HG03354 (cell line): ENCODE data around the gene PRR15L.
"Not testable (repeated sequence)": the region's sequence is repeated elsewhere in the genome, so short reads cannot be mapped to it uniquely, and the experiment has no call there.

ENCODE experiments used
- ATAC-seq: cut with Tn5 transposase; IDR thresholded peaks from one replicate; pipeline ENCODE4 v1.9.1; 2021; ENCODE audit warnings: mild to moderate bottlenecking; ENCODE audit not compliant: unreplicated experiment, poor library complexity, severe bottlenecking

PRR15L gene

DNA sequence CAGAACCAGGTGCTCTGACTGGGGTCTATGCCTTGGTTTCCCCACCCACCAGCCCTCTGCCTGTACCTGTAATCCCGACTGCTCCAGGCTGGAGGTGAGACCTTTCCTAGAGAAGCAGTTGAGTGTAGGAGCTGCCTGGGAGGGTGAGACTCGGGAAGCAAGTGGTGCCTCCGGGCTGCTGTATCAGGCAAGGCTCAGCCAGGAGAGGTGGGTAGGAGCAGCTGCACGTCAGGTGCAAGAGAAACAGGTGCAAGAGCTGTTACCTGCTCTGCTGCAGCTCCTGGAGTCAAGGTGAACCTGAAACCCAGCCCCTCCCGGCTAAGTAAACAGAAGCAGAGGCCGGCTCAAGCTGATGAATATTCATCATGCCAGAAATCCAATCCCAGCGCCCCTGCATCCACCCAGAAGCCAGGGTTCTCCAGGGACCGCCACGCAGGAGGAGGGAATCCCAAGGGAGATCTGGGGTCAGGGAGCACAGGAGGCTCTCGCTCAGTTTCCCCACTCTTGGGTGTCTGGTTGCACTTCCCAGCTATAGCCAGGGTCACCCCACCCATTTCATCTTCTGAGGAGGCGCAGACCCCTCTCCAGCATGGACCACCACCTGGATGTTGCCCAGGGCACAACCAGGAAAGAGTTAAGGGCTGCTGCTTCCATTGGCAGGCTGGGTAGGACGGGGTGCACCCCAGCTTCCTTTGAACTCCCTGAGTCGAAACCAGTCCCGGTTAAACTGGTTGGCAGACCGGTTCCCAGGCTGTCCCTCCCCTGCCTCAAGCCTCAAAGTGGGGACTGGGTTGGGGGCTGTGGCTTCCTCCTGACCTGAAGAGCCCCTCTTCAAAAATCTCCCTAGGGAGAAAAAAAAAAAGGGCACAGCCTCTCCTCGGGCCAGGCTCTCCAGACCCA lies at the start of gene PRR15L:
TSS of gene PRR15L (minus strand) at position 293 of the 900 bp plus-strand sequence. CDS start 4,649 bp downstream, outside the sequence.
- no peak for ATAC-seq

- no peak for ATAC-seq
These were observed 49.4 kb upstream of the PRR15L start for GRCh38 chr17:48006936-48007709.

- no peak for ATAC-seq
These were observed 47.3 kb upstream of the PRR15L start for GRCh38 chr17:48004983-48005382.

DNA sequence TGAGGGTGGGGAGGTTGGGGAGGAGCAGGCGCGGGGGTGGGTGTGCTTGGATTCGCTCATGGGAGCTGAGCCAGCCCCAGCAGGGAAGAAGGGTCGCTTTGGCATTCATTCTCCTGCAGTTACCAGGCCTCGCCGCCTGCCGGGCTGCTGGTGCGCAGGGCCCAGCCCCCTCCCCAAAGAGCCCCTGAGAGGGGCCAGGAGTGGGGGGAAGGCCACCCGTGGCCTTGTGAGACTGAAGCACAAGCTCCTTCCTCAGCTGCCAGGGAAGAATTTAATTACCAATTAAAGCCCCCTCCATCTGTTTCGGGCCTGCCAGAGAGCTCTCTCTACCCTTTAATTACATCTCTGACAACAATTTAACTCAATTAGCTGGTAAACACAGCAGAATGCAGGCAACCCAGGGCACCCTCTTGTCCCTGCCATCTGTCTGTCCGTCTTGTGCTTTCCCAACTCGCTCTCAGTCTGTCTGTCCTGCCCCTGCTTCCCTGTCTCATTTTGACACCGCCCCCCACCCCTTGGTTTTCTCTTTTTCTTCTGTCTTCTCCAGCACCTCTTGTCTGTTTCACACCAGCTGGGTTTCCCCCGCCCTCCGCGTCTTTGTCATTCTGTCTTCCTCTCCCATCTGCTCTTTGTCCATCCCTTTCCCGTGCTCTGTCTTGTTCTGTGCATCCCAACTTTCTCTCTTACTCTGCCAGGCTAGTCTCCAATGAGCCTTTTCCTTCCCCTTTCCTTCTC lies 45.9 kb upstream of the PRR15L start:
- no peak for ATAC-seq

DNA sequence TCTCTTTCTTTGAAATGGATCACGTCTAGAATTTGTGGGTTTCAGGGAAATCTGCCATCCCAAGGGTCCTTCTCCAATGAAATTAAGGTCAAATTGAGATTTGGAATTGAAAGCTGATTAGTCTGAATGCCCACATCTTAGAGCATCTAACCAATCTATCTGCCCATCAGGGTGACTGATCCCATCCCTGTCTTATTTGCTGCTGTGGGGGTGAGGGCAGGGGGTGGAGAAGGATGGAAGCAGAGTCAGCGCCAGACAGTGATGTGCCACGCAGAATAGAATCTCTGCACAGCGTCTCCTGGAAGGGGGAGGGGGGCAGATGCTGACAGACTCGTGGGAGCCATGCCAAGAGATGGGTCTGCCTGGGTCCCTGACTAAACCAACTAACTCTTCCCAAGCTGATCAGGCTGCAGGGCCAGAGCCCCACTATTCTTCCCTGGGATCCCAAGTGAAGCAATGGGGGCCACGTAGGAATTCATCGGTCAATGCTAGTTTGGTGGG lies 45.3 kb upstream of the PRR15L start:
- ATAC-seq: no peak

- peak; percentile 62 for ATAC-seq
These were observed 44.7 kb upstream of the PRR15L start for GRCh38 chr17:48002266-48002915.

GRCh38 chr17:48001657-48002056 lies 44.0 kb upstream of the PRR15L start:
- not testable (repeated sequence) for ATAC-seq

GRCh38 chr17:48001197-48001596 lies 43.5 kb upstream of the PRR15L start:
- ATAC-seq: no peak

DNA sequence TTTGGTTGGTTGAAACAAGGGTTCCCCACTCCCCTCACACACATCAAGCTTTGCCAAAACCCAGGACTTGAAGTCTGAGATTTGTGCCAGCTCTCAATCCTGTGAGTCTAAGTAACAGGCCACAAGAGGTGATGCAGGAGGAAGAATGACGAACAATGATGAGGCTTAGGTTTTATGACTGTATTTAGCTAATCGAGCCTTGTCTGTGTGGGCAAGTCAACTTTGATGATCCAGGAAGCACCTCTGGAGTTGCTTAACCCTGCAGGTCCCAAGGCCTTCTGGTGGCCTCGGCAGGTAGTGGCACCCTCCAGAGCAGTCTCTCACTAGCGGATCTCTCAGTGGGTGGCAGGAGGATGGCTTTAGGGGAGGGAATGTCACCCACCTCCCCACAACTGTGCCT lies 41.9 kb upstream of the PRR15L start:
- no peak for ATAC-seq

DNA sequence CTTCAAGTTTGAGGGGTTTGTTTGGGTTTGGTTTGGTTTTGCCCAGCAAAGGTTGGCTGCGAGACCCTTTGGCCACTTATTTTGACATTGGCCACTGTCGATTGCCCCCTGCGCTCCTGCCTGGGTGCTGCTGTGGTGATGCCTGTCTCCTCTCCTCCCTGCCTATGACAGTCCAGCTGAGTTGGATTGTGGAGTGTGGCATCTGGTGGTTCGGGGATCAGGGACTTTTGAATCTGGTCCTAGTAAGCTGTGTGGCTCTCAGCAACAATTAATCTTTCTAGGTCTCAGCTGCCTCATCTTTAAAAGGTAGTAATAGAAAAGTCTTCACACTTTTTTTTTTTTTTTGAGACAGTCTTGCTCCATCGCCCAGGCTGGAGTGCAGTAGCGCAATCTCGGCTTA lies 40.4 kb upstream of the PRR15L start:
- no peak for ATAC-seq

DNA sequence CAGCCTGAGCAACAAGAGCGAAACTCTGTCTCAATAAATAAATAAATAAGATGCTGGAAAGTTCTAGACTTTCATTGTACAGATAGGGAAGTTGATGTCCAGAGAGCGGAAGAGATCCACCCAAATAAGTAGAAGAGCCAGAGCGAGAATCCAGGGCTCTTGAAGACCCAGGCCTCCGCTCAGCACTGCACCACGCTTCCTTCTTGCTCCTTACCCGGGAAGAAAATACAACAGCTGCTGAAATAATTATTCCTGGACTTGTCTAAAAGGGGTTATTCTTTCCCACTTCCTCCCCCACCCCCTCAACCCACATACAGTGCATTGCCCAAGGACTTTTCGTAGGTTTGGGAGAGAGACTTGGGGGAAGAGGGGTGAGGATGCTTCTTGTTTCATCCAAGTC lies 39.9 kb upstream of the PRR15L start:
- no peak for ATAC-seq

DNA sequence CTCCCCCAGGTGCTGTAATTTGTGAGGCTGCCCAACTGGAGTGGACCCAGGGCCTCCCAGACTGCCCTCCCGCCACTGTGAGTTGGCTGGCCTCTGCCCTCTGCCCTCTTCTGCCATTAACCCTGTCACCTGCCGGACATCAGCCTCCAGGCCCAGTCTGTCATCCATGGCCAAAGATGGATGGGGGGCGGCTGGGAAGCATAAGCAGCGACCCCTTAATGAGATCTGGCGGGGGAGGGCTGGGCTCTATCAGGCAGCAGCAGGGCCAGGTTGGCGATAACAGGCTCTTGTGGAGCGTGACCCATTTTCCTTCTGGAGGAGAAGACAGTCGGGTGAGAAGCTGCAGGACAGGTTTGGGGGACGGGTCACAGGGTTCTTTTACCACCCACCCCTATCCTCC lies 38.5 kb upstream of the PRR15L start:
- no peak for ATAC-seq

GRCh38 chr17:47995241-47995935 lies 37.7 kb upstream of the PRR15L start:
- no peak for ATAC-seq

DNA sequence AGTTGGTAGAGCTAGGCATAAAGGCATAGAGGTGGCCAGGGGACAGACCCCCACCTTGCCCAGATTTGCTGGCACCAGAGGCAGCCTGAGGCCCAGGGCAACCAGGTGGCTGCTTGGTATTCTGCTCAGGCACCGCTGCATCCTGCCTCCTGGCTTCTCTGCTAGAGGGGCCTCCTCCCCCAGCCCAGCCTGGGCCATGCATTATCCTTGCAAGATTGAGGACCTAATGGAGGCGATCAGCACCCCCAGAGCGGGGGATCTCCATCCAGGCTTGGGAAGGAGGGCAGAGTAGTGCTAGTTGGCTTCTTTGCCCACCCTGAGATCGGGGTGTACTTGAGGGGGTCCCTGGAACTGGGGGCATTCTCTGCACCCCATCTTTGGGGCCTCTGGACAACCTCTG lies 37.0 kb upstream of the PRR15L start:
- ATAC-seq: no peak

DNA sequence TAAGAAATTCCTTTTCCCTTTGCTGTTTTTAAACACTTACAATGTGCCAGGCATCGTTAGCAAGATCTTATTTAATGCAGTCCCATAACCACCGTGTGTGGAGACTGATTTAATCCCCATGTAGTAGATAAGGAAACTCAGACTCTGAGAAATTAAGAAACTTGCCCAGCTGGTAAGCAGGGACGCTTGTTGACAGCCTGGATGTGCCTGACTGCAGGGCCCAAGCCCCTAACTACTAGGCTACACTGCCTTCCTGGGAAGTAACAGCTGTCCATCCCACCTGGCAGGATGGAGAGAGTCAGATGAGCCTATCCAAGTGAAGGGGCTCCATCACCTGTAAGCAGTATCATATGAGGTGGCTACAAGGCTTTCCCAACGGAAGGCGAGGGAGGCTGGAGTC lies 36.3 kb upstream of the PRR15L start:
- ATAC-seq: no peak

GRCh38 chr17:47993031-47993564 lies 35.4 kb upstream of the PRR15L start:
- no peak for ATAC-seq

- no peak for ATAC-seq
These were observed 34.5 kb upstream of the PRR15L start for GRCh38 chr17:47992216-47992615.

DNA sequence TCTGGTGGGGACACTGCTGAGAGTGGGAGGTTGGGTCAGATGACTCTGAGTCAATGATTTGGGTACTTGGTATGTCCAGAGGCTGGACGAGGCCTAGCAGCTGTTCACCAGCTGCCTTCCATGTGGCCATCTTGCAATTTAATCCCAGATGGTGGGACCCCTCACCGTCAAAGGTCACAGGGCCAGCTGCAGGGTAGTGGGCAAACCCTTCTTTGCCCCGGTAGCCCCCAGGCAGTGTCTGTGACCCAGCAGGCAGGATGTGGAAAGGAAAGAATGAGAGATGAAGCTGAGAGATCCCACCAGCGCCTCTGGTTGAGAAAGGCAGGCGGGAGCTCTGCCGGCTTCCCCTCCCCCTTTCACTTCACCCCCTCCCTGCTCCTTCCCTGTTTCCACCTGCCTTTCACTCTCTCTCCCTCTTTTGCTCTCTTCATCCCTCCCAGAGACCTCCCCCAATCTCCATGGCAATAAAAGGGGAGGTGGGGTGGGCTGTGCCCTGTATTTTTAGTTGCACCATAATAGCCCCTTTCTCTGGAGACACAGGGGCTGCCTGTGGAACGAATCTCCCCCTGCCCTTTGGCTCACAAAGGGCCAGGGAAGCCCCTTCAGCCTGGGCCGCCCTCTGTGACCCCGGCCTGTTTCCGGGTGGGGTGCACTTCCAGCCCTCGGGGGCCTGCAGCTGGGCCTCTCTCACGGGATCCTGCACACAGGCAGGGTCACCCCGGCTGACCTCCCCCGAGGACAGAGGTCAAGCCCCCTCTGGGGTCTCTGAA lies 33.5 kb upstream of the PRR15L start:
- no peak for ATAC-seq
